ENCODE results near the gene GHR. TPM values are rescaled to one million over a fixed set of nuclear protein-coding genes. Genes with fewer than 3 reads are reported as not detected.

Gene GHR
- total RNA-seq, 1 donor: 5.4 TPM

DNA sequence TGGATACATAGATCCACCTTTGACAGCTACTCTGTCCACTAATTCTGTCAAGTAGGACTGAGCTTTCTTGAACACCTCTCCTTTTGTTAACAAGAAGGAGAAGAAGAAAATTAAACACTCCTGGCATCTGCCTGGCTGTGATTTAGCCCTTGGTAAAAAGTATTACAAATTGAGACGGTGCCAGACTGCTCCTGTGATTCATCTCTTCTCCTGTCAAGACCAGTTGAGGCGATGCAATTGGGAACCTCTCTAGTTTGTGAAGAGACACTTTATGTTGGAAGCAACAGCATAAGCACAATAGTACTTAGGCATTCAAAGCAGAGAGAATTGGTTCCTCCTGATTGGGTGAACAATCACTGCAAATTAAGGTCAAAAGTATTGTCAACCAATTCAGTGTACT, 72.7 kb downstream of the GHR start:
- H3K79me2 ChIP-seq (ENCODE audit: insufficient read depth, low read length): no peaks in the 10 kb centered on the region
- no peaks in the 10 kb centered on the region for H3K4me1 ChIP-seq (ENCODE audit: insufficient read depth, low read length)
- H3K9me3 ChIP-seq (ENCODE audit: low read depth, low read length): no peaks in the 10 kb centered on the region
- H3K4me2 ChIP-seq (ENCODE audit: insufficient read depth, low read length): no peak overlapping the region
- H3K27ac ChIP-seq (ENCODE audit: low read depth, low read length): no peak overlapping the region
- TF ChIP-seq, protein P1, sequence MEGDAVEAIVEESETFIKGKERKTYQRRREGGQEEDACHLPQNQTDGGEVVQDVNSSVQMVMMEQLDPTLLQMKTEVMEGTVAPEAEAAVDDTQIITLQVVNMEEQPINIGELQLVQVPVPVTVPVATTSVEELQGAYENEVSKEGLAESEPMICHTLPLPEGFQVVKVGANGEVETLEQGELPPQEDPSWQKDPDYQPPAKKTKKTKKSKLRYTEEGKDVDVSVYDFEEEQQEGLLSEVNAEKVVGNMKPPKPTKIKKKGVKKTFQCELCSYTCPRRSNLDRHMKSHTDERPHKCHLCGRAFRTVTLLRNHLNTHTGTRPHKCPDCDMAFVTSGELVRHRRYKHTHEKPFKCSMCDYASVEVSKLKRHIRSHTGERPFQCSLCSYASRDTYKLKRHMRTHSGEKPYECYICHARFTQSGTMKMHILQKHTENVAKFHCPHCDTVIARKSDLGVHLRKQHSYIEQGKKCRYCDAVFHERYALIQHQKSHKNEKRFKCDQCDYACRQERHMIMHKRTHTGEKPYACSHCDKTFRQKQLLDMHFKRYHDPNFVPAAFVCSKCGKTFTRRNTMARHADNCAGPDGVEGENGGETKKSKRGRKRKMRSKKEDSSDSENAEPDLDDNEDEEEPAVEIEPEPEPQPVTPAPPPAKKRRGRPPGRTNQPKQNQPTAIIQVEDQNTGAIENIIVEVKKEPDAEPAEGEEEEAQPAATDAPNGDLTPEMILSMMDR (IDR thresholded peaks at IDR 0.05; ENCODE audit: extremely low read depth, low read depth, low read length): no peak
- no peaks in the 10 kb centered on the region for H3K27me3 ChIP-seq (ENCODE audit: insufficient read depth, low read length)
- DNase-seq (ENCODE audit: insufficient read length, low spot score, missing footprints): no peak
- no peak overlapping the region for H3K4me3 ChIP-seq (ENCODE audit: insufficient read depth, low read length)
- H2AFZ ChIP-seq (ENCODE audit: low read length): no peak overlapping the region
- H3K36me3 ChIP-seq (ENCODE audit: insufficient read depth, low read length): no peaks in the 10 kb centered on the region
- H4K20me1 ChIP-seq (ENCODE audit: insufficient read depth, low read length): no peaks in the 10 kb centered on the region

DNA sequence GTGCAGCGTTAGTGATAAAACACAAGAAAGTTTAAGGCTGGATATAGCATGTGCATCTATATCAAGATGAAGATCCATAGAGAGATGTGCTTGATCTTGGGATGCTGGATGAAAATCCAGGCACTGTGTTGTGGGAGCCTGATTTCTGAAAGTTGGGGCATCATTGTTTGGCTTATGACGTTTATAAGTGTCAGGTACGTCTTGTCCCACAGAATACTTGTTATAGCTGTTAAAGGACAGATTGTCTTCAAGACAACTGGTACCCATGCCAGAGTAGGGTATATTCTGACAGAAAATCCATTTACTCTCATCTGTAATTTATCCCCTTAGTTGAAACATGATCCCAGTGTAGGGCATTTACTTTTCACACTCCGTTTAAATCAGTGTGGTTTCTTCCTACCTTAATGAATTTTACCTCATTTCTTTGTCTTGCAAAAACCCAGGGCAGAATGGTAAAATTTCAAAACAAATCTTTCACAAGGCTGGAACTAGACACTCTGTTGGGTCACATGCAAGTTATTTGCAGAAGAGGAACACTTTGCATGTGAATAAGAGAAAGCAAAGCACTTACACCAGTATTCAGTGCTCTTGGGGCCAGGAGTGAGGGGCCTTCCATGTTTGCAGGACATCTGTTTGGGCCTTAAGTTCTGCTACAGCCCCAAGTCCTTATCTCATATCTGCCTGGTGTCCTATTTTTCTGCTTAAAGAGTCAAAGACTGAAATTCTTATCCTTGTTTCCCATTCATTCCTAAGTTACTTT, 73.3 kb downstream of the GHR start:
- H3K27ac ChIP-seq (ENCODE audit: low read depth, low read length): no peak overlapping the region
- H3K36me3 ChIP-seq (ENCODE audit: insufficient read depth, low read length): no peaks in the 10 kb centered on the region
- TF ChIP-seq, protein P1 (IDR thresholded peaks at IDR 0.05; ENCODE audit: extremely low read depth, low read depth, low read length): no peak
- no peaks in the 10 kb centered on the region for H3K4me1 ChIP-seq (ENCODE audit: insufficient read depth, low read length)
- H4K20me1 ChIP-seq (ENCODE audit: insufficient read depth, low read length): no peaks in the 10 kb centered on the region
- no peak overlapping the region for H3K4me3 ChIP-seq (ENCODE audit: insufficient read depth, low read length)
- no peak overlapping the region for H2AFZ ChIP-seq (ENCODE audit: low read length)
- H3K4me2 ChIP-seq (ENCODE audit: insufficient read depth, low read length): no peak overlapping the region
- no peaks in the 10 kb centered on the region for H3K79me2 ChIP-seq (ENCODE audit: insufficient read depth, low read length)
- H3K27me3 ChIP-seq (ENCODE audit: insufficient read depth, low read length): no peaks in the 10 kb centered on the region
- DNase-seq (ENCODE audit: insufficient read length, low spot score, missing footprints): no peak
- no peaks in the 10 kb centered on the region for H3K9me3 ChIP-seq (ENCODE audit: low read depth, low read length)

DNA sequence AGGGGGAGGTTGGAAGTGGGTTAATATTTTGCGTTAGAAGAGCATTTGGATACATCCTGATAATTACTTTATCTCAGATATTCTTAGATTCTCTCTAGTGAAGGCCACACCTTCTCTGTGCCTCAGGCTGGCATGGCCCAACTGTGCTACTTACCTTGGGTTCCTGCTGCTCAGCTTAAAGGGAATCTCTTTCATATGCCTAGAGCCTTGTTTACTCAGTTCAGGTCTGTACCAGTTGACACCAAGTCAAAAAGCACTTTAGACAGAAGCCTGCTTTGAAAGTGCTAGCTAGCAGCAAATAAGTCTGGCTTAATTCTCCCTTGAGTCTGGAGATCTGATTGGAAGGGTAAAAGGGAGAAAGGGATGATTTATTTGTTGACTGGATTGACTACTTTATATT, 74.8 kb downstream of the GHR start:
- Histone ChIP-seq H3K27me3 (ENCODE audit: insufficient read depth, low read length) (no peaks in the 10 kb centered on the region), H2AFZ (ENCODE audit: low read length) (no peak overlapping the region), H3K36me3 (ENCODE audit: insufficient read depth, low read length) (no peaks in the 10 kb centered on the region), H3K79me2 (ENCODE audit: insufficient read depth, low read length) (no peaks in the 10 kb centered on the region), H3K4me2 (ENCODE audit: insufficient read depth, low read length) (no peak overlapping the region), H4K20me1 (ENCODE audit: insufficient read depth, low read length) (no peaks in the 10 kb centered on the region), H3K9me3 (ENCODE audit: low read depth, low read length) (no peaks in the 10 kb centered on the region), H3K27ac (ENCODE audit: low read depth, low read length) (no peak overlapping the region), H3K4me3 (ENCODE audit: insufficient read depth, low read length) (no peak overlapping the region), H3K4me1 (ENCODE audit: insufficient read depth, low read length) (no peaks in the 10 kb centered on the region)
- TF ChIP-seq, protein P1 (IDR thresholded peaks at IDR 0.05; ENCODE audit: extremely low read depth, low read depth, low read length): no peak
- DNase-seq (ENCODE audit: insufficient read length, low spot score, missing footprints): no peak

DNA sequence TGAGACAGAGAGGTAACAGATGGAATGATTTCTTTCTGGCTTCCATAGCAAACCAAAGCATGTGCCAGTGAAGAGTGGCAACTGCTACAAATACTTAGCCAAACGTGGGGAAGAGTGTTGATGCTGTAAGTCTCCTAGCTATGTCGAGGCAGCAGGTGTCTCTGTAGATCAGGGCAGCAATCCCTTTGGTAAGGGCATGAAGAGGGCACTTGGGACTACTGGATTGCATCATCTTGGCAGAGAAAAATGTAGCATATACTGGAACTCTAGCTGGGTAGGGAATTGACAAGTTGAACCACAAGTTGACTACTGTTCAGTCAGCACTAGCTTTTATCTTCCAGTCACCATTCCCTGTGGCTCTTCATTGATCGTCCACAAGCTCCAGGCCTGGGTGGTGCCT, 75.8 kb downstream of the GHR start:
- Histone ChIP-seq H3K27me3 (ENCODE audit: insufficient read depth, low read length) (no peaks in the 10 kb centered on the region), H3K27ac (ENCODE audit: low read depth, low read length) (no peak overlapping the region), H4K20me1 (ENCODE audit: insufficient read depth, low read length) (no peaks in the 10 kb centered on the region), H3K4me1 (ENCODE audit: insufficient read depth, low read length) (no peaks in the 10 kb centered on the region), H3K4me3 (ENCODE audit: insufficient read depth, low read length) (no peak overlapping the region), H3K79me2 (ENCODE audit: insufficient read depth, low read length) (no peaks in the 10 kb centered on the region), H3K9me3 (ENCODE audit: low read depth, low read length) (no peaks in the 10 kb centered on the region), H3K4me2 (ENCODE audit: insufficient read depth, low read length) (no peak overlapping the region), H2AFZ (ENCODE audit: low read length) (no peak overlapping the region), H3K36me3 (ENCODE audit: insufficient read depth, low read length) (no peaks in the 10 kb centered on the region)
- DNase-seq (ENCODE audit: insufficient read length, low spot score, missing footprints): no peak
- TF ChIP-seq, protein P1 (IDR thresholded peaks at IDR 0.05; ENCODE audit: extremely low read depth, low read depth, low read length): no peak

Data from osteoblast (primary cell).